K562 (cell line): ENCODE data around the gene ZCRB1. TPM values are rescaled to one million over a fixed set of nuclear protein-coding genes. Genes with fewer than 3 reads are reported as not detected.
A peak's percentile ranks its signal among the peaks of the same experiment; 100 is the strongest.

Experiments
- CREB1 ChIP-seq, 2 experiments: sonication (generic) in 1 of 2; formaldehyde crosslinking in 1 of 2; IDR thresholded peaks; 2 replicates each; pipeline versions ENCODE4 v1.6.1 to v1.8.0; 2012 to 2022; ENCODE audit warnings: inconsistent platforms in 1 of 2, mild to moderate bottlenecking in 1 of 2, missing genetic modification reagents in 1 of 2, moderate library complexity in 1 of 2
- FOXM1 ChIP-seq, 2 experiments: fragments of 450-650 bp in 1 of 2; sonication (generic) in 1 of 2; formaldehyde crosslinking in 1 of 2; IDR thresholded peaks; 2 replicates each; pipeline versions ENCODE4 v1.6.1 to v1.9.0; 2017 to 2022; ENCODE audit warnings: low read depth in 2 of 2, mild to moderate bottlenecking in 2 of 2, missing genetic modification reagents in 1 of 2, moderate library complexity in 1 of 2
- FUS ChIP-seq: fragments of 200-400 bp; formaldehyde crosslinking; optimal IDR thresholded peaks from 2 replicates; pipeline ENCODE3; 2017; ENCODE audit warnings: low read depth, low read length
- KDM5B ChIP-seq: fragments of 200-600 bp; sonication (generic); IDR thresholded peaks from 2 replicates; pipeline ENCODE4 v1.6.1; 2012; ENCODE audit warnings: low read depth, mild to moderate bottlenecking, moderate library complexity, low read length, control low read depth, inconsistent platforms; ENCODE audit not compliant: insufficient replicate concordance
- REST ChIP-seq, 2 experiments: fragments of 450-650 bp; formaldehyde crosslinking in 1 of 2; IDR thresholded peaks; 2 replicates each; pipeline versions ENCODE4 v1.4.0 to v1.6.1; 2014 to 2020; ENCODE audit warnings: mild to moderate bottlenecking in 2 of 2, borderline replicate concordance in 1 of 2, low read depth in 1 of 2
- SMARCE1 ChIP-seq: fragments of 450-650 bp; IDR thresholded peaks from 2 replicates; pipeline ENCODE4 v1.7.1; 2016; ENCODE audit warnings: mild to moderate bottlenecking
- SP1 ChIP-seq: sonication (generic); formaldehyde crosslinking; IDR thresholded peaks from 2 replicates; pipeline ENCODE4 v1.8.1; 2022; ENCODE audit warnings: mild to moderate bottlenecking, missing genetic modification reagents
- ZBTB49 ChIP-seq: sonication (generic); formaldehyde crosslinking; IDR thresholded peaks from 2 replicates; pipeline ENCODE4 v1.8.0; 2022; ENCODE audit warnings: missing genetic modification reagents, mild to moderate bottlenecking, borderline replicate concordance
- ZNF12 ChIP-seq: sonication (generic); formaldehyde crosslinking; IDR thresholded peaks from 2 replicates; pipeline ENCODE4 v1.4.0; 2020; ENCODE audit warnings: mild to moderate bottlenecking, missing genetic modification reagents
- polyA plus RNA-seq, 8 experiments: library from polyadenylated mRNA; depleted of rRNA in 4 of 8; stranded (reverse) in 5 of 8; unstranded in 3 of 8; fragments of >200 nt; fragmentation: Nextera tagmentation in 2 of 8; fragmentation: Illumina TruSeq in 1 of 8; extraction: Ambion mirVana in 2 of 8; extraction: Trizol in 1 of 8; gene quantifications; 2 replicates each; pipeline versions ENCODE4 v1.2.1 to v1.2.3, GENCODE V29; 2011 to 2014; ENCODE audit warnings: inconsistent platforms in 1 of 8, missing spikeins in 1 of 8
- total RNA-seq, 7 experiments: library from RNA; depleted of rRNA in 6 of 7; stranded (reverse); fragments of >200 nt in 6 of 7; fragmentation: Illumina TruSeq in 2 of 7; extraction: Trizol in 2 of 7; gene quantifications; 2 replicates each; pipeline versions ENCODE4 v1.2.1 to v1.2.3, GENCODE V29; 2011 to 2021; ENCODE audit warnings: low replicate concordance in 1 of 7
- TF ChIP-seq, protein P1 (sequence below): fragments of 450-650 bp; formaldehyde crosslinking; IDR thresholded peaks from 2 replicates; pipeline ENCODE4 v1.4.0; 2020; ENCODE audit warnings: mild to moderate bottlenecking, mixed read lengths

Gene ZCRB1
- total and polyA plus RNA-seq, 9 of the 15 experiments (the other 6 are each of a cell fraction or from before 2014, with no cell fraction given) = 36.0 to 102 (median 51.0) TPM

- TF ChIP-seq, protein P1, sequence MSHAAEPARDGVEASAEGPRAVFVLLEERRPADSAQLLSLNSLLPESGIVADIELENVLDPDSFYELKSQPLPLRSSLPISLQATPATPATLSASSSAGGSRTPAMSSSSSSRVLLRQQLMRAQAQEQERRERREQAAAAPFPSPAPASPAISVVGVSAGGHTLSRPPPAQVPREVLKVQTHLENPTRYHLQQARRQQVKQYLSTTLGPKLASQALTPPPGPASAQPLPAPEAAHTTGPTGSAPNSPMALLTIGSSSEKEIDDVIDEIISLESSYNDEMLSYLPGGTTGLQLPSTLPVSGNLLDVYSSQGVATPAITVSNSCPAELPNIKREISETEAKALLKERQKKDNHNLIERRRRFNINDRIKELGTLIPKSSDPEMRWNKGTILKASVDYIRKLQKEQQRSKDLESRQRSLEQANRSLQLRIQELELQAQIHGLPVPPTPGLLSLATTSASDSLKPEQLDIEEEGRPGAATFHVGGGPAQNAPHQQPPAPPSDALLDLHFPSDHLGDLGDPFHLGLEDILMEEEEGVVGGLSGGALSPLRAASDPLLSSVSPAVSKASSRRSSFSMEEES = 0 out of 2 replicates have a peak, but pooled peaks have one; percentile 16
- TF ChIP-seq FUS = no peak
- no peak for TF ChIP-seq REST (IDR thresholded peaks at IDR 0.05; ENCODE audit: borderline replicate concordance)
- no peak for TF ChIP-seq REST (CRISPR knock-in tag; IDR thresholded peaks at IDR 0.05; ENCODE audit: low read depth)
- TF ChIP-seq KDM5B = peak; percentile 68
- TF ChIP-seq SP1 = peak; percentile 56; the same call in 1 of the 2 replicates
- TF ChIP-seq SMARCE1 = peak; percentile 57; the same call in 1 of the 2 replicates
- 0 out of 2 replicates have a peak, but pooled peaks have one; percentile 38 for TF ChIP-seq ZNF12 (CRISPR knock-in tag)
- peak; percentile 95 for TF ChIP-seq CREB1 (IDR thresholded peaks at IDR 0.05)
- peak; percentile 94 for TF ChIP-seq CREB1 (CRISPR knock-in tag; IDR thresholded peaks at IDR 0.05)
- TF ChIP-seq FOXM1 (IDR thresholded peaks at IDR 0.05; ENCODE audit: low read depth) = peak; percentile 25; the same call in 1 of the 2 replicates
- no peak for TF ChIP-seq FOXM1 (CRISPR knock-in tag; IDR thresholded peaks at IDR 0.05; ENCODE audit: low read depth)
- no peak for TF ChIP-seq ZBTB49 (CRISPR knock-in tag)
Measured at GRCh38 chr12:42325653-42326474, at the start of gene ZCRB1, which contains the start of gene PPHLN1 (continued).
